GM20431 (cell line): ENCODE data around the gene FKBP1A.
"Not testable (repeated sequence)": the region's sequence is repeated elsewhere in the genome, so short reads cannot be mapped to it uniquely, and the experiment has no call there.

Source experiments
- in situ Hi-C: fragments of 300-500 bp; cut with MseI, MboI; formaldehyde crosslinking; loops from one replicate; pipeline ENCODE4 v1.15.0; 2020; ENCODE audit warnings: low sequenced_read_pairs; ENCODE audit not compliant: unreplicated experiment

The FKBP1A gene

GRCh38 chr20:1418350-1418749 lies 25.5 kb upstream of the FKBP1A start:
- in situ Hi-C loops: no loop called here

GRCh38 chr20:1417790-1418189 lies 24.9 kb upstream of the FKBP1A start:
- in situ Hi-C loops: no loop called here

- in situ Hi-C loops: no loop called here
These were observed 24.4 kb upstream of the FKBP1A start for GRCh38 chr20:1417273-1417672.

GRCh38 chr20:1415667-1416468 lies 23.0 kb upstream of the FKBP1A start:
- in situ Hi-C loops: no loop called here

GRCh38 chr20:1414982-1415381 lies 22.1 kb upstream of the FKBP1A start:
- in situ Hi-C loops: no loop called here

- in situ Hi-C loops: no loop called here
These were observed 12.9 kb upstream of the FKBP1A start for GRCh38 chr20:1405801-1406200.

- in situ Hi-C loops: no loop called here
These were observed 10.8 kb upstream of the FKBP1A start for GRCh38 chr20:1403624-1404023.

- in situ Hi-C loops: no loop called here
These were observed 9.3 kb upstream of the FKBP1A start for GRCh38 chr20:1402149-1402548.

- in situ Hi-C loops: no loop called here
These were observed 8.6 kb upstream of the FKBP1A start for GRCh38 chr20:1401451-1401907.

- in situ Hi-C loops: not testable (repeated sequence)
These were observed 7.0 kb upstream of the FKBP1A start for GRCh38 chr20:1399678-1400366.

- in situ Hi-C loops: not testable (repeated sequence)
These were observed 5.3 kb upstream of the FKBP1A start for GRCh38 chr20:1398185-1398584.

- in situ Hi-C loops: no loop called here
These were observed 4.9 kb upstream of the FKBP1A start for GRCh38 chr20:1397710-1398109.

- in situ Hi-C loops: no loop called here
These were observed 3.8 kb upstream of the FKBP1A start for GRCh38 chr20:1396702-1397101.

GRCh38 chr20:1396264-1396663 lies 3.4 kb upstream of the FKBP1A start:
- in situ Hi-C loops: no loop called here

- in situ Hi-C loops: no loop called here
These were observed 1.8 kb upstream of the FKBP1A start for GRCh38 chr20:1394686-1395085.

- in situ Hi-C loops: no loop called here
These were observed 641 bp upstream of the FKBP1A start for GRCh38 chr20:1393507-1393882.

- in situ Hi-C loops: no loop called here
These were observed 486 bp downstream of the FKBP1A start for GRCh38 chr20:1392443-1392692.

- in situ Hi-C loops: no loop called here
These were observed 1.0 kb downstream of the FKBP1A start for GRCh38 chr20:1391640-1392442.

- in situ Hi-C loops: no loop called here
These were observed 2.1 kb downstream of the FKBP1A start for GRCh38 chr20:1390581-1391403.
